ENCODE measurements around the gene UTP25.
"Not testable (repeated sequence)": the region's sequence is repeated elsewhere in the genome, so short reads cannot be mapped to it uniquely, and the experiment has no call there.

UTP25 gene

GRCh38 chr1:209827384-209828262, at the start of gene UTP25:
TSS of gene UTP25 (plus strand) at chr1:209827972. CDS start at chr1:209828064, 92 bp downstream.
- peak; percentile 87 to 93 (median 90) for DNase-seq

- no peak for DNase-seq
Observed at GRCh38 chr1:209778102-209778501, 49.7 kb upstream of the UTP25 start.

- DNase-seq: no peak
Observed at GRCh38 chr1:209780268-209780667, 47.5 kb upstream of the UTP25 start.

- DNase-seq: peak in 1 of 6 experiments; percentile 11
Observed at GRCh38 chr1:209783386-209783785, 44.4 kb upstream of the UTP25 start.

GRCh38 chr1:209784265-209785169, 43.3 kb upstream of the UTP25 start, which contains the start of gene C1orf74:
TSS of gene C1orf74 (minus strand) at chr1:209784559. CDS start at chr1:209783634, 925 bp downstream.
- peak; percentile 97 to 99 (median 98) for DNase-seq

GRCh38 chr1:209785592-209785991, 42.2 kb upstream of the UTP25 start:
- no peak for DNase-seq

GRCh38 chr1:209786146-209786545, 41.6 kb upstream of the UTP25 start:
- no peak for DNase-seq

- no peak for DNase-seq
Observed at GRCh38 chr1:209787551-209787950, 40.2 kb upstream of the UTP25 start.

- no peak for DNase-seq
Observed at GRCh38 chr1:209789245-209789644, 38.5 kb upstream of the UTP25 start.

GRCh38 chr1:209790286-209791193, 37.2 kb upstream of the UTP25 start:
- DNase-seq: no peak

GRCh38 chr1:209791920-209792319, 35.9 kb upstream of the UTP25 start:
- DNase-seq: no peak

GRCh38 chr1:209793711-209794110, 34.1 kb upstream of the UTP25 start:
- DNase-seq: not testable (repeated sequence)

- DNase-seq: no peak
Observed at GRCh38 chr1:209797978-209798639, 29.7 kb upstream of the UTP25 start.

GRCh38 chr1:209800984-209801834, 26.6 kb upstream of the UTP25 start:
- no peak for DNase-seq

- no peak for DNase-seq
Observed at GRCh38 chr1:209802117-209802779, 25.5 kb upstream of the UTP25 start.

- DNase-seq: no peak
Observed at GRCh38 chr1:209802780-209803152, 25.0 kb upstream of the UTP25 start.

- no peak for DNase-seq
Observed at GRCh38 chr1:209803568-209803967, 24.2 kb upstream of the UTP25 start.

GRCh38 chr1:209805341-209805781, 22.4 kb upstream of the UTP25 start:
- DNase-seq: no peak

GRCh38 chr1:209805875-209806760, 21.7 kb upstream of the UTP25 start, which contains the start of gene IRF6:
TSS of gene IRF6 (minus strand) at chr1:209806142. CDS start at chr1:209801413, 4,729 bp downstream.
- DNase-seq: peak; percentile 71 to 78 (median 76)
